Kidney epithelial cell (primary cell): ENCODE data around the gene CASK. TPM values are rescaled to one million over a fixed set of nuclear protein-coding genes. Genes with fewer than 3 reads are reported as not detected.
A peak's percentile ranks its signal among the peaks of the same experiment; 100 is the strongest.

Experiments used
- DNase-seq: peaks from one replicate; pipeline ENCODE4 v3.0.0-alpha.2; 2010; ENCODE audit warnings: low read depth
- H3K27me3 ChIP-seq: 2 replicates; pipeline ENCODE4 v1.6.0; 2011; ENCODE audit warnings: low read length; ENCODE audit not compliant: control insufficient read depth, insufficient read depth
- H3K36me3 ChIP-seq: 2 replicates; pipeline ENCODE4 v1.5.1; 2011; ENCODE audit warnings: low read length; ENCODE audit not compliant: control insufficient read depth, insufficient read depth
- H3K4me3 ChIP-seq: 2 replicates; pipeline ENCODE4 v1.5.1; 2011; ENCODE audit warnings: low read depth, mild to moderate bottlenecking, control low read depth, low read length
- CTCF ChIP-seq: IDR thresholded peaks from 2 replicates; pipeline ENCODE4 v1.5.1; 2011; ENCODE audit warnings: mild to moderate bottlenecking, moderate library complexity, low read length, control low read depth, inconsistent platforms; ENCODE audit not compliant: insufficient read depth, poor library complexity, severe bottlenecking
- total RNA-seq: library from RNA; depleted of rRNA; stranded (reverse); fragments of >200 nt; gene quantifications from 2 replicates; pipeline ENCODE4 v1.2.3, GENCODE V29; 2015

CASK gene
- total RNA-seq, 1 donor from 2014 or later: 69.1 TPM

GRCh38 chrX:41921492-41922430 is 1.6 kb downstream of the CASK start:
- no peak for DNase-seq
- TF ChIP-seq CTCF: no peak
- Histone ChIP-seq H3K36me3 (no peaks in the 10 kb centered on the region), H3K4me3 (peak overlapping the region; percentile 77), H3K27me3 (no peaks in the 10 kb centered on the region)

DNA sequence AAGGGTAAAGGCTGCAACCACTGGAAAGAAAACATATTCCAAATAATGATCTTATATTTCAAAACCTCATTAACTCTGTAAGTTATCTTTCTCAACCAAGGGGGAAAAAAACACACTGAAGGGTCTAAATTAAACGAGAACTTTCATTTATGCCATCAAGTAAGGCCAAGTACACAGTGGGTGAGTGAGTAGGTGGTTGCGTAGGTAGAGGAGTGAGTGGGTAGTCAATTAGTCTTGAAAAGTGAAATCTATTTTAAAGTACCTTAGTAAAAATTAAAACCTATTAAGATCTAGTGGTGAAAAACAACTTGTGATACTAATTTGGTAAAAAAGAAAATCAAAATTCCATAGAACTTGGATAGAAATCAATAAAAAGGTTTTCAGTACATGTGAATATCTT is 3.5 kb downstream of the CASK start:
- no peak for DNase-seq
- H3K36me3 ChIP-seq: no peaks in the 10 kb centered on the region
- H3K27me3 ChIP-seq: no peaks in the 10 kb centered on the region
- H3K4me3 ChIP-seq: no peak overlapping the region
- TF ChIP-seq CTCF: no peak

- no peaks in the 10 kb centered on the region for H3K36me3 ChIP-seq
- no peak overlapping the region for H3K4me3 ChIP-seq
- TF ChIP-seq CTCF: no peak
- H3K27me3 ChIP-seq: no peaks in the 10 kb centered on the region
- no peak for DNase-seq
Observed at GRCh38 chrX:41917517-41917916, 5.8 kb downstream of the CASK start.

DNA sequence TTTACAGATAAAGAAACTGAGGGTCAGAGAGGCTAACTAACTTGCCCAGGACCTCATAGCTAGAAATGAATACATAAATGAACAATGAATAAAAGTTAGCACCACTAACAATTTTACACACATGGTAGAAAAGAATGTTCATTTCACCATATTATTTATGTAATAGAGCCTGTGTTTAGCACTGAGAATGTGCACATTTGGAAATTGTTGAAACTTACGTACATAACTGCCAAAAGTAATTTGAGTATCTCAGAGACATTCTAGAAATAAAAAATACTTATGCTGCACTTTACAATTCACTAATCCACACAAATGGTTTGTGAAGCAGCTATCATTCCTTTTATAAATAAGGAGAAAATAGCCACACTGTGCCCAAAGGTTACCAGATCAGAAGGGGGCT is 9.9 kb downstream of the CASK start:
- no peak for DNase-seq
- no peaks in the 10 kb centered on the region for H3K36me3 ChIP-seq
- H3K27me3 ChIP-seq: no peaks in the 10 kb centered on the region
- TF ChIP-seq CTCF: no peak
- no peak overlapping the region for H3K4me3 ChIP-seq

- peak; percentile 69 for DNase-seq
- no peak for TF ChIP-seq CTCF
- Histone ChIP-seq H3K4me3 (no peak overlapping the region), H3K27me3 (no peaks in the 10 kb centered on the region), H3K36me3 (no peaks in the 10 kb centered on the region)
Observed at GRCh38 chrX:41912923-41913322, 10.4 kb downstream of the CASK start.
